Stimulated activated CD4-positive, alpha-beta T cell treated with anti-CD3 and anti-CD28 coated beads, TNF-alpha, amount 100 ng/mL, for 1 hour (primary cell): Measurements from ENCODE around the gene PDZK1.
"Not testable (repeated sequence)": the region's sequence is repeated elsewhere in the genome, so short reads cannot be mapped to it uniquely, and the experiment has no call there.

ENCODE experiments used
- DNase-seq, 3 donors: peaks; one replicate each; pipeline ENCODE4 v3.0.0-alpha.2; 2020; ENCODE audit warnings: low read depth in 3 of 3, low spot score in 1 of 3

The PDZK1 gene

GRCh38 chr1:145710291-145711027 is 3.3 kb upstream of the PDZK1 start:
- DNase-seq, result no peak

DNA sequence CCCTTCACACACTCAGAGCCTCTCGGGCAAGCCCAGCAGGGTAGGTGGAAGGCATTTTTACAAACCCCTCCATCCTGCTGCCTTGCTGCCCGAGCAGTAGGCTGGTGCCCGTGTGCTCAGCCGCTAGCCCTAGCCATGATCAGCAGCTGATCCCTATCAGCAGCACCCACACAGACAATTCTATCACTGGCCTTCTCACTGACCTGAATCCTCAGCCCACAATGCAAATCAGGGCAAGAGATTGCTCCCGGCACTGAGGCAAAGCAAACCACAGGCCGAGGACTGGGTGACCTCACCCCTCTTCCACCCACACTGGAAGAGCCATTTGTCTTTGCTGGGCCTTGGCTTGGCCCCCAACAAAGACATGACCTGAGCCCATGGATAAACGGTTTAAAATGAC is 895 bp upstream of the PDZK1 start:
- DNase-seq, result no peak

DNA sequence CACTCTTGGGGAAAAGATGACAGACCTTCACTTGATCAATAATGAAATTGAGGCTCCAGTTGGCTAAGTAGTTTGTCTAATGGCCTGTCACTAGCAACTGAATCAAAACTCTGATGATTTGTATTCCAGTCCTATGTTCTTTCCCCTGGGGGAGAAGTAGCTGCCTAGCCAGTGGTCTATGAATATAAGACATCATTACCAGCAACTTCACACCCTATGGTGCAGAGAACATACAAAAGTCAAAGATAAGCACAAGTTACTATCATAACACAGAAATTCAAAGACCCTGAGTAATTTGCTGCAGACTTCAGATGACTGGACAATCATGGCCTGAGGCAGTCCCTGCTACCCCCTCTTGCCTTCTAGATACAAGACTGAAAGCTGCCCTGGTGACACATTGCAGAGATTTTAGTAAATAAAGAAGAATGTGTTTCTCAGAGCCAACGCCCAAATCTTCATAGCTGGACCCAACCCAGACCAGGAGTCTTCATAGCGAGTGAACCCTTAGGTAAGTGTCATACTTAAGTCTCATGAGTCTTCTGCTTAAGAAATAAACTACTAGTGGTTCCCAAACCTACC is 993 bp downstream of the PDZK1 start:
- DNase-seq, result no peak

- no peak for DNase-seq
These were observed 1.5 kb downstream of the PDZK1 start for GRCh38 chr1:145705622-145706021.

GRCh38 chr1:145702826-145703225 is 4.3 kb downstream of the PDZK1 start:
- DNase-seq, result no peak

DNA sequence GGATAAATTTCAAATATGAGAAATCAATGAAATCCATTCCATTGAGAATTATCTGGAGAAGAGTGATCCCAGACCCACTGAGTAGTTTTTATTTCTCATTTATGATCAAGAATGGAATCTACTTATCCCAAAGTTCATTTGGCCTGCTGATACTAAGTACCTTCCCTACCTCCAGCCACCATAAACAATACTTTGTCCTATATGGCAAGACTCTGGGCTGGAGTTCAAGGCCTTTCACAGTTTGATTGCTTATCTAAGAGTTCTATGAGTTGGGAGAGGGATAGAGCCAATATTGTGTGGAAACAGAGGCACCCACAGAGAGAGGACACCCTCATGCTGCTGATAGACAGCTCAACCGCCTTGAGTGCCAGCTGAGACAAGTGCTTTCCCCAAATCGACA is 5.1 kb downstream of the PDZK1 start:
- DNase-seq, result no peak

GRCh38 chr1:145701306-145701862 is 5.8 kb downstream of the PDZK1 start:
- no peak for DNase-seq

GRCh38 chr1:145696630-145696960 is 10.6 kb downstream of the PDZK1 start:
- DNase-seq, result no peak

DNA sequence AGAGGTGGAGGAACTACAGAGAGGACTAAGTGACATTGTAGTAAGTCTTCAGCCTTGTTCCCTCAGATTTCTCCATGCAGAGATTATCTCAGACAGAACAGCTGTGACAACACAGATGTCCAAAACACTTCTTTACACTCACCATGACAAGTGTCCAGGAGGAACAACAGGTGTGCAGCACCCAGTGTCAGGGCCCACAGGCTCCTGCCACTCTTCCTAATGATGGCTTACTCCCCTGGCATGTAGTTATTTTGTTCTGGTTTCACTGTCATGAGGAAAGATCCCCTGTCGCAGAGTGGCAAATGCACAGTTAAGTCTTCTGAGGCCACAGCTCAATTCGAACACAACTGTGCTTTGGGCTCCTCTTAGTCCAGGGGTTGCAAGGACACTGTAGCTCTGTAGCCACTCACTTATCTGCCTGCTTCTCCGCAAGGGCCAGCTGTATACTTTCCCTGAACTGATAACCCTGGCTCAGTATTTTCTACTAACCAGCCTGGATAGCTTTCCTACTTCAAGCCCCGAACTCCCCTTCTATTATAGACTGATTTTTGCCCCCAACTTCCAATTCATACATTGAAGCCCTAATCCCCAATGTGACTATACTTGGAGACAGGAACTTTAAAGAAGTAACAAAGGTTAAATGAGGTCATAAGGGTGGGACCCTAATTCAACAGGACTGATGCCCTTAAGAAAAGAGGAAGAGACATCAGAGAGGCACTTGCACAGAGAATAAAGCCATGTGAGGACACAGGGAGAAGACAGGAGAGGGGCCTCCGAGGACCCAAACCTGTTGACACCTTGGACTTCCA is 11.1 kb downstream of the PDZK1 start:
- DNase-seq, result no peak

DNA sequence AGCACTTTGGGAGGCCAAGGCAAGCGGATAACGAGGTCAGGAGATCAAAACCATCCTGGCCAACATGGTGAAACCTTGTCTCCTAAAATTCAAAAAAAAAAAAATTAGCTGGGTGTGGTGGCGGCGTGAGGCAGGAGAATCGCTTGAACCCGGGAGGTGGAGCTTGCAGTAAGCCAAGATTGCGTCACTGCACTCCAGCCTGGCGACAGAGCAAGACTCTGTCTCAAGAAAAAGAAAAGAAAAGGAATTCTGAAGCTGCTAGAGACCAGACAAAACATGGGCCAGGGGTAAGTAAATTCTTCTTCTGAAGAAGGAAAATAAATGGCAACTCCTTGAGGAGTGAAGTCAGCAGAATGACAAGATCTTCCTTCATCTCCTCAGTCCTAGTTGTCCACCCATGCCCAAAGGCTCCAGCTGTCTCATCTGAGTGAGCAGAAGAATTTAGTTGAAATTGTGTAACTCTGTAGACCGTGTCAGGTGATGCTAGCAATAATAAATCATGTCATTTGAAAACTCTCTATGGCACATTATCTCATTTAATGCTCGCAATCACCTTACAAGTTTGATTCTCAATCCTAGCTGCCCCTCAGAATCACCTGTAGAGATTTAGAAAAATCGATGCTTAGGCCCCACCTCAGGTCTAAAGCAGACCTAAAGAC is 14.3 kb downstream of the PDZK1 start:
- no peak for DNase-seq

- no peak for DNase-seq
These were observed 16.3 kb downstream of the PDZK1 start for GRCh38 chr1:145690587-145691558.

- no peak for DNase-seq
These were observed 17.2 kb downstream of the PDZK1 start for GRCh38 chr1:145689922-145690321.

DNA sequence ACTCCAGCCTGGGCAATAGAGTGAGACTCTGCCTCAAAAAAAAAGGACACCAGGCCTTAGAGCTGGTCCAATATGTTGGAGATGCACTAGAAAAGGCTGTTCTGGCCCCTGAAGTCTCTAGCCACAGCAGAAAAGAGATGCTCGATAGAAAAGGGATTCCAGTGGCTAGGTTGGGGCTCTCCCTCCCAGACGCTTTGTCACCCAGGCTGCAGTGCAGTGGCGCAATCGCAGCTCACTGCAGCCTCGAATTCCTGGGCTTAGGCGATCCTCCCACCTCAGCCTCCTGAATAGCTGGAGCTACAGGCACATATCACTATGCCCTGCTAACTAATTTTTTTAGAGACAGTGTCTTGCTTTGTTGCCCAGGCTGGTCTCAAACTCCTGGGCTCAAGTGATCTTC is 18.2 kb downstream of the PDZK1 start:
- DNase-seq, result no peak

DNA sequence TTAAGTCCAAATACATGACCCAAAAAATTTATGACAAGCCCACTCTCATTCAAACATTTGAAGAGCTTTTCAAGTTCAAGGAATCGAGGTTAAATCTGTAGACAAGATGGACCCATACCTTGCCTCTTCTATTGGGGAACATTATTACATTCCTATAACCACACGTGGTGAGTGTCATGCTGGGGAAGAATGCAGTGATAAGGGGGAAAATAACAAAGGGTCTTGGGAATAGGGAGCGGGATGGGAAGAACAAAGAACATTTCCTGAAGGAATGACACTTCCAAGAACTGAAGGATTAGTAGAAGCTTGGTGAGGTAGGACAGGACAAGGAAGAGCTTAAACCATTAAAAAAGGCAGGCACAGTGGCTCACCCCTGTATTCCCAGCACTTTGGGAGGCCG is 18.8 kb downstream of the PDZK1 start:
- no peak for DNase-seq

DNA sequence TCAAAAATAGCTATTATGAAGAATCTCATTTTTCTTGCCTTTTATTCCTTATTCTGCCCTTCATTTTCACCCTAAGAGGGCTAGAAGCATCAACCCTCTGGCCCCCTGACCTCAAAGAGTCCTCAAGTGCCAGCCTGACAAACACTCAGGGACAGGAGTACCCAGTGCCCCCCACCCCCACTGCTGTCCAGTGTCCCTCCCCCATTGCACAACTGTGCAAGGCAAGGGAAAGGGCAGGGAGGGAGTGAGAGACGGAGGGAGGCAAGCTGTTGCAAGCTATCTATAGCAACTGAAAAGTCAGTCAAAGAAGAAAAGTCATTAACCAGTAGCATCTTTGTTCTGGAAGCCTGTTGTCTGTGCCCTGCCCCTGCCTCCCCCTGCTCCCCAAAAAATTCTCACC is 21.1 kb downstream of the PDZK1 start:
- DNase-seq, result not testable (repeated sequence)

- not testable (repeated sequence) for DNase-seq
These were observed 22.3 kb downstream of the PDZK1 start for GRCh38 chr1:145684858-145685257.

DNA sequence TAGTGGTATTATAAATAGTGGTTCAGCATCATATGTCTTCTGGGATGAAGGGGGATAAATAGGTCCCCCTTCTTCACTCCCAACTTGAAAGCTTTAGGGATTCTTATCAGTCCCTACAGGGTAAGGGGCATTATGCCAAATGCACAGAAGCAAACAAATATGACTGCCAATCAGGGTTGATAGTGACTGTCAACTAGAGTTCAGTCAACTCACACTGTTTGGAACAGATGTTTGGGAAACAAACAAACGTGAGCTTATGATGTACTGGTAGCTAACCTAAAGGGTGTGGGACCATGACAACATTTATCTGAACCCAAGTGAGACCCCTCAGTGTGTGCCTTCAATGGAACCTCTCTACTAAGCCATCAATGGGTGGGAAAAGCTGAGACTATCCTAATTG is 34.0 kb downstream of the PDZK1 start:
- not testable (repeated sequence) for DNase-seq

DNA sequence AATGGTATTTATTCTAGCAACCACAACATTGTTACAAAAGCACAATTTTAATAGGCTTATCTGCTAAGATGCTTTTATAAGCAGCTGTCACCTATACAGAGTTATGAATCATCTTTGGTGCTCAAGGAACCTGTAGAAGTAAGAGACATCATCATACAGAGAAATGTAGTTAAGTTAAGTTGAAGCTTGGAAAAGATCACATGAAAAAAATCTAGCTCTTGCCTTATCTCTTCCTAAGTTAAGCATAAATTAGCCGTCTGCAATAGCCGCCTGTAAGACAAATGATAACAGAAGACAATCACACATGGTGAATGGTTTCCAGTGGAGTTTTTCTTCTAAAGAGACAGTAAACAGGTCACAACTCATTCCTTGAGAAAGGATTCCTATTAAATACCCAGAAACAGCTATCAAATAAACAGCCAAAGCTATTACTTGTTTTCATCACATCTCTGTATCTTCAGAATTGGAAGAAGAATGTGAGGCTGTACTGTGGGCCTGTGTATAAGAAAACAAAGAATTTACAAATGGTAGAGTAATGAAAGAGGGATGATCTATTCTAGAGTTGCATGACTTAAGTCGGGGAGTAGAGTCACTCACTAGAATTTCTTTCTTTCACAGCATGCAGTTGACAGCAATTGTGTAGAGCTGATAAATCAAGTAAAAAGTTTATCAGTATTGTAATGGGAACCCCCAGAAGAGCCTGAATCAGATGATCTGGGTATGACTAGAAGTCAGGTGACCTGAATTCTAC is 36.0 kb downstream of the PDZK1 start:
- not testable (repeated sequence) for DNase-seq

- not testable (repeated sequence) for DNase-seq
These were observed 42.2 kb downstream of the PDZK1 start for GRCh38 chr1:145665015-145665414.

DNA sequence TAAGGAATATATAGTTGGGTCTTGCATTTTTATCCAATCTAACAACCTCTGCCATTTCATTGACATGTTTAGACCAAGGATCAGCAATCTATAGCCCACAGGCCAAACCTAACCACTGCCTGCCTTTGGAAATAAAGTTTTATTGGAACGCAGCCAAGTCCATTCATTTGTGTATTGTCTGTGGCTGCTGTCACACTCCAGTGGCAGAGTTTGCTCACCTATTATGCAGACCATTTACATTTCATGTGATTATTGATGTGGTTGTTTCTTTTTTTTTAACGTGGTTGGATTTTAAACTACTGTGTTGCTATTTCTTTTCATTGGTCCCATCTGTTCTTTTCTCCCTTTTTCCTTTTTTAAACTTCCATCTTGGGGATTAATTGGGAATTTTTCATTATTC is 44.7 kb downstream of the PDZK1 start:
- not testable (repeated sequence) for DNase-seq
